ENCODE data around the gene CTF1.

GRCh38 chr16:30930160-30930571, 33.8 kb downstream of the CTF1 start:
- no peak for TF ChIP-seq POLR2A (IDR thresholded peaks at IDR 0.05)
- TF ChIP-seq CTCF (IDR thresholded peaks at IDR 0.05): no peak
